Osteoblast (primary cell): ENCODE measurements around the gene ADRM1. TPM values are rescaled to one million over a fixed set of nuclear protein-coding genes. Genes with fewer than 3 reads are reported as not detected.

Experiments used
- DNase-seq: peaks from one replicate; pipeline ENCODE4 v3.0.0; 2011; ENCODE audit warnings: low spot score, mixed read lengths; ENCODE audit not compliant: insufficient read length; ENCODE audit errors: missing footprints
- H2AFZ ChIP-seq: 2 replicates; pipeline ENCODE4 v1.6.0; 2011; ENCODE audit warnings: mild to moderate bottlenecking, low read length
- H3K27ac ChIP-seq: 2 replicates; pipeline ENCODE4 v1.5.1; 2011; ENCODE audit warnings: mild to moderate bottlenecking, low read depth, low read length, moderate library complexity
- H3K27me3 ChIP-seq: 2 replicates; pipeline ENCODE4 v1.6.0; 2012; ENCODE audit warnings: mild to moderate bottlenecking, control low read depth, inconsistent platforms, low read length, moderate library complexity; ENCODE audit not compliant: insufficient read depth
- H3K36me3 ChIP-seq: 2 replicates; pipeline ENCODE4 v1.5.1; 2011; ENCODE audit warnings: mild to moderate bottlenecking, low read length, control low read depth, moderate library complexity; ENCODE audit not compliant: insufficient read depth
- H3K4me1 ChIP-seq: 2 replicates; pipeline ENCODE4 v1.5.1; 2011; ENCODE audit warnings: mild to moderate bottlenecking, low read length, control low read depth, moderate library complexity; ENCODE audit not compliant: insufficient read depth
- H3K4me2 ChIP-seq: 2 replicates; pipeline ENCODE4 v1.6.0; 2011; ENCODE audit warnings: mild to moderate bottlenecking, low read length; ENCODE audit not compliant: insufficient read depth
- H3K4me3 ChIP-seq: fragments of 200-600 bp; sonication (generic); 3 replicates; pipeline ENCODE4 v1.5.1; 2012; ENCODE audit warnings: mild to moderate bottlenecking, low read length, inconsistent platforms; ENCODE audit not compliant: insufficient read depth
- H3K79me2 ChIP-seq: 2 replicates; pipeline ENCODE4 v1.6.0; 2012; ENCODE audit warnings: mild to moderate bottlenecking, low read length, control low read depth, inconsistent platforms; ENCODE audit not compliant: insufficient read depth
- H3K9me3 ChIP-seq: 2 replicates; pipeline ENCODE4 v1.5.1; 2011; ENCODE audit warnings: low read depth, low read length, control low read depth
- H4K20me1 ChIP-seq: 2 replicates; pipeline ENCODE4 v1.6.0; 2012; ENCODE audit warnings: mild to moderate bottlenecking, low read length, control low read depth; ENCODE audit not compliant: insufficient read depth
- total RNA-seq: library from RNA; depleted of rRNA; stranded (reverse); fragments of >200 nt; gene quantifications from 2 replicates; pipeline ENCODE4 v1.2.3, GENCODE V29; 2012
- TF ChIP-seq, protein P1 (sequence below): IDR thresholded peaks from 2 replicates; pipeline ENCODE4 v1.5.1; 2011; ENCODE audit warnings: mild to moderate bottlenecking, low read depth, low read length, moderate library complexity; ENCODE audit errors: extremely low read depth

The ADRM1 gene
- total RNA-seq, 1 donor = 103 TPM

DNA sequence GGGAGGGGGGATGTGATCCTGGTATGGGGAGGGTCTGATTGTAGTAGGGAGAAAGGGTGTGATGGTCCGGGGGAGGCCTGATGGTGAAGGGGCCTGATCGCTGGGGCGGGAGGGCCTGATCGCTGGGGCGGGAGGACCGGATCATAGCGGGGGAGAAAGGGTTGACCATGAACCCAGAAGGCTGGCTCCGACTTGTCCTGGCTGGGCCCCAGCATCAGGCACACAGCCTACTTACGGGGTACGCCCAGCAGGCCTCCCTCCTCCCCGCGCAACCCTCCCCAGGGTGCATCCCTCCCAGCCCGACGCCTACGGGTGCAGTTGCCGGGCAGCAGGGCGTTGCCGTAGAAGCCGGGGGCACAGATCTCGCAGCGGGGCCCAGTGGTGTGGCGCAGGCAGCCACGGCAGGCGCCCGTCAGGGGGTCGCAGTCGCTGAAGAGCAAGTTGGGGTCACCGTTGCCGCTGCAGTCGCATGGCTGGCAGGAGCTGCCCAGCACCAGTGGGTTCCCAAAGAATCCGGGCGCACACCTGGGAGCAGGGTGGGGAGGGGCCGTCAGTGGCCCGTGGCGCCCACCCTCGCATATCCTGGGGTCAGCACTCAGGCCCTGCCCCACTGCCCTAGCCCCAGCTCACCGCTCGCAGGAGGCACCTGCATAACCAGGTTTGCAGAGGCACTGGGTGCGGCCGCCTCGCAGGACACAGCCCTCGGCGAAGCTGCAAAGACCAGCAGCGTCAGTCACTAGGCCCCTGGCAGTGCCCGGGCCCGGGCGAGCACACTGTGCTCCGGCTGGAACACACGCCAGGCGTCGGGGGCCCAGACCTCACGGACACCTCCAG lies 20.6 kb downstream of the ADRM1 start:
- Histone ChIP-seq H3K27me3 (no peaks in the 10 kb centered on the region), H3K27ac (no peak overlapping the region), H3K4me3 (no peak overlapping the region), H4K20me1 (no peaks in the 10 kb centered on the region), H3K4me1 (no peaks in the 10 kb centered on the region), H3K79me2 (no peaks in the 10 kb centered on the region), H3K36me3 (no peaks in the 10 kb centered on the region), H3K9me3 (no peaks in the 10 kb centered on the region), H2AFZ (no peak overlapping the region), H3K4me2 (no peak overlapping the region)
- TF ChIP-seq, protein P1, sequence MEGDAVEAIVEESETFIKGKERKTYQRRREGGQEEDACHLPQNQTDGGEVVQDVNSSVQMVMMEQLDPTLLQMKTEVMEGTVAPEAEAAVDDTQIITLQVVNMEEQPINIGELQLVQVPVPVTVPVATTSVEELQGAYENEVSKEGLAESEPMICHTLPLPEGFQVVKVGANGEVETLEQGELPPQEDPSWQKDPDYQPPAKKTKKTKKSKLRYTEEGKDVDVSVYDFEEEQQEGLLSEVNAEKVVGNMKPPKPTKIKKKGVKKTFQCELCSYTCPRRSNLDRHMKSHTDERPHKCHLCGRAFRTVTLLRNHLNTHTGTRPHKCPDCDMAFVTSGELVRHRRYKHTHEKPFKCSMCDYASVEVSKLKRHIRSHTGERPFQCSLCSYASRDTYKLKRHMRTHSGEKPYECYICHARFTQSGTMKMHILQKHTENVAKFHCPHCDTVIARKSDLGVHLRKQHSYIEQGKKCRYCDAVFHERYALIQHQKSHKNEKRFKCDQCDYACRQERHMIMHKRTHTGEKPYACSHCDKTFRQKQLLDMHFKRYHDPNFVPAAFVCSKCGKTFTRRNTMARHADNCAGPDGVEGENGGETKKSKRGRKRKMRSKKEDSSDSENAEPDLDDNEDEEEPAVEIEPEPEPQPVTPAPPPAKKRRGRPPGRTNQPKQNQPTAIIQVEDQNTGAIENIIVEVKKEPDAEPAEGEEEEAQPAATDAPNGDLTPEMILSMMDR = no peak
- no peak for DNase-seq

DNA sequence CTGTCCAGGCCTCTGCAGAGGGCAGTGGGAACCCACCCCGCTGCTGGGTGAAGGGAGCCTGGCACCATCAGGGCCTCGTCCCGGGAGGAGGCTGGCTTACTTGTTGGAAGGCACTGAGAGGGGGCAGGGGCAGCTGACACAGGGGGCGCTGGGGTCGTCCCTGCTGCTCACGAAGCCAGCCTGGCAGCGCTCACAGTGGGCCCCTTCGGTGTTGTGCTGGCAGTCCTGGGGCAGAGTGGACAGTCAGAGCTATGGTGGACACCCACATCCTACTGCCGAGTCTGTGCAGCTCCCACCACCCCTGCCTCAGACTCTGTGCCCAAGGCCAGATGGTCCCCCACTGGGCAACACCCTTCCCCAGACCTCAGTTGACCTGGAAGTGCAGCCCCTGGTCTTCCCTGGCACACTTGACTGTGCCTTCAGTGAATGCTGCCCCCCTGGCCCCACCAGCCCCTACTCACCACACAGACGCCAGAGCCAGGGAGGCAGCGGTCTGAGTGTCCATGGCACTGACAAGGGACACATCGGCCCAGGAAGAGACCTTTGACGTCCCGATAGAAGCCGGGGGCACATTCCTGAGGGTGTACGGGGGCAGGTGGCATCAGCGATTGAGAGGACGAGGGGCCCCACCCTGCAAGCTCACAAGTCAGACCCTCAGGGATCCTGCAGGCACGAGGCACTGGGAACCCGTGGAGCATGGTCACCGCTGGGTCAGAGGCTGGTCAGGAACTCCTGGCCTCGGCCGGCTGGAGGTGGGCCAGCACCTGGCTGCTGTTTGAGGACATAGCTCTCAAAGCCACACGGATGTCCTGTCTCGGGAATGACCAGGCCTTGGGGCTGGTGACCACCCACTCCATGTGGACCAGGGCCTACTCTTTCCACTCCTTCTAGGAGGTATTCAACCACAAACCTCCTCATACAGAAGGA lies 21.4 kb downstream of the ADRM1 start:
- DNase-seq = no peak
- Histone ChIP-seq H4K20me1 (no peaks in the 10 kb centered on the region), H3K27ac (no peak overlapping the region), H3K4me3 (no peak overlapping the region), H3K27me3 (no peaks in the 10 kb centered on the region), H3K36me3 (no peaks in the 10 kb centered on the region), H3K79me2 (no peaks in the 10 kb centered on the region), H3K4me1 (no peaks in the 10 kb centered on the region), H3K9me3 (no peaks in the 10 kb centered on the region), H3K4me2 (no peak overlapping the region), H2AFZ (no peak overlapping the region)
- TF ChIP-seq, protein P1 = no peak

DNA sequence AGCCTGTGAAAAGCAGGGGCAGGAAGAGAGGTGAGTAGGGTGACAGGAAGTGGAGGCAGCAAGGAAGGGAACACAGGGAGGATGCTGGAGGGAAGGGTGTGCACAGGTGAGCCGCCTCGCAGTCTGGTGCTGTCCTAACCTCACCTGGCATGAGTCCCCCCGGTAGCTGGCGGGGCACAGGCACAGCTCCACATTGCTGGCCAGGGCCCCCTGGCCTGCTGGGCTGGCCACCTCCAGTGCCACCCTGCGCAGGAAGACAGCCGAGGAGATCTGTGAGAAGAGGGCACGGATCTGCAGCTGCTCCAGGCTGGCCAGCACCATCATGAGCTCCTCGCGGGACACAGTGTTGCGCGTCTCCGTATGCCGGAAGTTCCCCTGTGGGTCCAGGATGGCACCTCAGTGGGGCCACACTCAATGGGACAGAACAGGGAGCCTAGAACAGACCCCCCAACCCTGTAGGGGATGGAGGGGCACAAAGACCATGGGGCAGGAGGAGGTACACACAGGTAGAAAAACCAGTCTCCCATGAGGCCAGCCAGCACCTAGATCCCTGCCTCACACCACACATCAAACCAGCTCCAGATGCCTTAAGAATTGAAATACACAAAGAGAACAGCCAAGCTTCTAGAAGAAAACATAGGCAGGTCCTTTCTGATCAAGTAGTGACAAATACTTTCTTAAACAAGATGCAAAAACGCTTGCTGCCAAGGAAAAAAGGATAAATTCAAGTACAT lies 22.5 kb downstream of the ADRM1 start:
- DNase-seq = no peak
- Histone ChIP-seq H3K36me3 (no peaks in the 10 kb centered on the region), H3K4me2 (no peak overlapping the region)

More for the DNA sequence above, 22.5 kb downstream of the ADRM1 start:
- TF ChIP-seq, protein P1 = no peak
- H3K4me1 ChIP-seq = no peaks in the 10 kb centered on the region
- no peaks in the 10 kb centered on the region for H4K20me1 ChIP-seq
- H3K9me3 ChIP-seq = no peaks in the 10 kb centered on the region
- H3K79me2 ChIP-seq = no peaks in the 10 kb centered on the region
- no peaks in the 10 kb centered on the region for H3K27me3 ChIP-seq
- H3K4me3 ChIP-seq = no peak overlapping the region
- no peak overlapping the region for H3K27ac ChIP-seq
- no peak overlapping the region for H2AFZ ChIP-seq
